Gastroesophageal sphincter (tissue), 3 donors: Measurements from ENCODE around the gene NEO1.

Experiments used
- EP300 ChIP-seq: sonication (generic); formaldehyde crosslinking; IDR thresholded peaks from one replicate; pipeline ENCODE4 v1.6.1; 2017; ENCODE audit warnings: antibody characterized with exemption, mild to moderate bottlenecking
- TF ChIP-seq, protein P1 (sequence below), 4 experiments: fragments of 200-600 bp in 2 of 4; fragments of 450-650 bp in 2 of 4; sonication (generic) in 1 of 4; IDR thresholded peaks; one replicate each; pipeline ENCODE4 v1.5.1; 2017 to 2019; ENCODE audit warnings: antibody characterized with exemption in 4 of 4, mild to moderate bottlenecking in 2 of 4, moderate library complexity in 2 of 4

DNA sequence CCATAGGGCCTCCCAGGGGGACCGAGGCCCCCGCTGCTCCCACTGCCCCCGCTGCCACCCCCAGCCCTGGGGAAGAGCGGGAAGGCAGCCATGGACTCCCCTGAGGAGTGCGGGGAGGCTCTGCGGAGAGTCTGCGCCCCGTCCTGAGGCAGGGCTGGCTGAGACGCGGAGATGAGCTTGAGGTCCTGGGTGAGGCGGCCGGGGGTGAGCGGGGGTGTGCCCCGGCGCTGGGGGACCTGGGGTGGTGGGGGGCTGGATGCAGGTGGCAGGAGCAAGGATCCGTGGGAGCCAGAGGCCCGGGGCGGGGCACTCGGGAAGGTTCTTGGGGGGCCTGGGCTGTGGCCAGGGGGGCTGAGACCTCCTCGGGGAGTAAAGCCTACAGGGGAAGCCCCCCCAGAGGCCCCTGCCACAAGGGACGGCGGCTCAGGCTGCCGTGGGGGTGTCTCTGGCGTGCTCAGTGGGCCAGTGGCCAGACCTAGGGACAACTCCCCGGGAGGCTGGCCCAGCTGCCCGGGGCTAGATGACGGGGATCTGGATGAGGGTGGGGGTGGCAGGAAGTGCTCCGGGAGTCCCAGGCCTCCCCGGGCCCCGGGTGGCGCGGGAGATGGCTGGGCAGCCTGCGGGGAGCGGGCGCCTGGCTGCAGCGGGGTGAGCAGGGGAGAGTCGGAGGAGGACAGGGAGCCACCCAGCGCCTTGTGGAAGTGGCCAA is 270.6 kb downstream of the NEO1 start:
- TF ChIP-seq, protein P1, sequence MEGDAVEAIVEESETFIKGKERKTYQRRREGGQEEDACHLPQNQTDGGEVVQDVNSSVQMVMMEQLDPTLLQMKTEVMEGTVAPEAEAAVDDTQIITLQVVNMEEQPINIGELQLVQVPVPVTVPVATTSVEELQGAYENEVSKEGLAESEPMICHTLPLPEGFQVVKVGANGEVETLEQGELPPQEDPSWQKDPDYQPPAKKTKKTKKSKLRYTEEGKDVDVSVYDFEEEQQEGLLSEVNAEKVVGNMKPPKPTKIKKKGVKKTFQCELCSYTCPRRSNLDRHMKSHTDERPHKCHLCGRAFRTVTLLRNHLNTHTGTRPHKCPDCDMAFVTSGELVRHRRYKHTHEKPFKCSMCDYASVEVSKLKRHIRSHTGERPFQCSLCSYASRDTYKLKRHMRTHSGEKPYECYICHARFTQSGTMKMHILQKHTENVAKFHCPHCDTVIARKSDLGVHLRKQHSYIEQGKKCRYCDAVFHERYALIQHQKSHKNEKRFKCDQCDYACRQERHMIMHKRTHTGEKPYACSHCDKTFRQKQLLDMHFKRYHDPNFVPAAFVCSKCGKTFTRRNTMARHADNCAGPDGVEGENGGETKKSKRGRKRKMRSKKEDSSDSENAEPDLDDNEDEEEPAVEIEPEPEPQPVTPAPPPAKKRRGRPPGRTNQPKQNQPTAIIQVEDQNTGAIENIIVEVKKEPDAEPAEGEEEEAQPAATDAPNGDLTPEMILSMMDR (IDR thresholded peaks at IDR 0.05): no peak
- no peak for TF ChIP-seq EP300
